IMR-90 (cell line): Measurements from ENCODE around the gene IVL. TPM values are rescaled to one million over a fixed set of nuclear protein-coding genes. Genes with fewer than 3 reads are reported as not detected.

Experiments
- ATAC-seq: fragments of 200-7000 bp; cut with Tn5 transposase; 2 replicates; pipeline ENCODE4 v1.9.1; 2020; ENCODE audit warnings: low read depth, mild to moderate bottlenecking, moderate library complexity
- BruUV-seq: library from RNA; stranded (reverse); fragments of 400-500 nt; replicated peaks from 2 replicates; lab custom pipeline; 2021; lab: Mats Ljungman, UMichigan
- CTCF ChIA-PET: fragments of 300-600 bp; formaldehyde crosslinking; extraction: SDS; loops from one replicate; lab custom pipeline; 2021; ENCODE audit warnings: antibody characterized with exemption; lab: Yijun Ruan, JAX
- POLR2A ChIA-PET: fragments of 300-600 bp; sonication (Branson Sonifier 250); formaldehyde crosslinking; loops from one replicate; lab custom pipeline; 2022; ENCODE audit warnings: antibody characterized with exemption; ENCODE audit not compliant: unreplicated experiment; lab: Charles Lee
- DNase-seq: peaks from one replicate; pipeline ENCODE4 v3.0.0; 2013
- H2AFZ ChIP-seq: replicated peaks from 2 replicates; pipeline ENCODE3; 2013; ENCODE audit warnings: low read length, mild to moderate bottlenecking; ENCODE audit not compliant: poor library complexity
- H2AK5ac ChIP-seq: 2 replicates; pipeline ENCODE4 v1.6.1; 2013; ENCODE audit warnings: low read depth, low read length, inconsistent platforms
- H2AK9ac ChIP-seq: replicated peaks from 2 replicates; pipeline ENCODE3; 2013; ENCODE audit warnings: mild to moderate bottlenecking, low read depth, low read length, moderate library complexity; ENCODE audit not compliant: poor library complexity
- H2BK120ac ChIP-seq: 2 replicates; pipeline ENCODE4 v1.6.1; 2013; ENCODE audit warnings: low read depth, low read length, inconsistent platforms
- H2BK15ac ChIP-seq: 3 replicates; pipeline ENCODE4 v1.6.1; 2013; ENCODE audit warnings: low read depth, low read length, inconsistent platforms
- H2BK20ac ChIP-seq: 2 replicates; pipeline ENCODE4 v1.6.1; 2013; ENCODE audit warnings: low read depth, mild to moderate bottlenecking, inconsistent platforms, low read length, moderate library complexity
- H2BK5ac ChIP-seq: 2 replicates; pipeline ENCODE4 v1.6.1; 2013; ENCODE audit warnings: mild to moderate bottlenecking, low read depth, low read length, inconsistent platforms; ENCODE audit not compliant: poor library complexity, severe bottlenecking
- H3K14ac ChIP-seq: replicated peaks from 2 replicates; pipeline ENCODE4 v1.6.1; 2013; ENCODE audit warnings: low read depth, low read length, inconsistent platforms
- H3K18ac ChIP-seq: 2 replicates; pipeline ENCODE4 v1.6.1; 2013; ENCODE audit warnings: low read depth, low read length, control low read depth
- H3K23ac ChIP-seq: 2 replicates; pipeline ENCODE4 v1.6.1; 2013; ENCODE audit warnings: low read depth, low read length, inconsistent platforms
- H3K27ac ChIP-seq: 2 replicates; pipeline ENCODE4 v1.5.1; 2013; ENCODE audit warnings: mild to moderate bottlenecking, control low read depth, low read length; ENCODE audit not compliant: insufficient read depth
- H3K27me3 ChIP-seq: 2 replicates; pipeline ENCODE4 v1.6.1; 2013; ENCODE audit warnings: low read length; ENCODE audit not compliant: control insufficient read depth, insufficient read depth
- H3K36me3 ChIP-seq: 2 replicates; pipeline ENCODE4 v1.6.1; 2013; ENCODE audit warnings: low read length, mixed read lengths; ENCODE audit not compliant: control insufficient read depth, insufficient read depth
- H3K4ac ChIP-seq: 2 replicates; pipeline ENCODE4 v1.6.1; 2013; ENCODE audit warnings: low read depth, low read length, inconsistent platforms
- H3K4me1 ChIP-seq: 2 replicates; pipeline ENCODE4 v1.6.1; 2013; ENCODE audit warnings: low read length, mixed read lengths; ENCODE audit not compliant: control insufficient read depth, insufficient read depth
- H3K4me2 ChIP-seq: 2 replicates; pipeline ENCODE4 v1.6.1; 2013; ENCODE audit warnings: low read depth, mild to moderate bottlenecking, control low read depth, low read length, moderate library complexity
- H3K4me3 ChIP-seq: 2 replicates; pipeline ENCODE4 v1.5.1; 2013; ENCODE audit warnings: low read depth, mild to moderate bottlenecking, control low read depth, low read length, moderate library complexity; ENCODE audit not compliant: insufficient read depth
- H3K56ac ChIP-seq: 2 replicates; pipeline ENCODE4 v1.6.1; 2013; ENCODE audit warnings: low read length, inconsistent platforms; ENCODE audit not compliant: insufficient read depth; ENCODE audit errors: extremely low read depth
- H3K79me1 ChIP-seq, 2 experiments: 2 replicates each; pipeline ENCODE4 v1.6.1; 2013; ENCODE audit warnings: low read length in 2 of 2, inconsistent platforms in 1 of 2, low read depth in 1 of 2
- H3K9ac ChIP-seq: 2 replicates; pipeline ENCODE4 v1.6.1; 2013; ENCODE audit warnings: low read depth, low read length, control low read depth
- H3K9me1 ChIP-seq: 2 replicates; pipeline ENCODE4 v1.6.1; 2013; ENCODE audit warnings: low read length, inconsistent platforms; ENCODE audit not compliant: insufficient read depth
- H3K9me3 ChIP-seq: 2 replicates; pipeline ENCODE4 v1.6.1; 2013; ENCODE audit warnings: low read length; ENCODE audit not compliant: control insufficient read depth, insufficient read depth
- H4K20me1 ChIP-seq: 2 replicates; pipeline ENCODE4 v1.6.1; 2013; ENCODE audit warnings: low read length, inconsistent platforms; ENCODE audit not compliant: insufficient read depth
- H4K5ac ChIP-seq: 2 replicates; pipeline ENCODE4 v1.6.1; 2013; ENCODE audit warnings: mild to moderate bottlenecking, low read depth, low read length, control low read depth
- H4K8ac ChIP-seq, 2 experiments: 2 replicates each; pipeline ENCODE4 v1.6.1; 2013; ENCODE audit warnings: low read depth in 2 of 2, low read length in 2 of 2, control low read depth in 1 of 2, inconsistent platforms in 1 of 2
- H4K91ac ChIP-seq: 2 replicates; pipeline ENCODE4 v1.6.1; 2013; ENCODE audit warnings: low read depth, low read length, inconsistent platforms; ENCODE audit not compliant: insufficient read depth
- BHLHE40 ChIP-seq: fragments of 150-350 bp; IDR thresholded peaks from 2 replicates; pipeline ENCODE4 v1.6.1; 2016; ENCODE audit warnings: mild to moderate bottlenecking, low read depth, low read length
- CEBPB ChIP-seq: IDR thresholded peaks from 2 replicates; pipeline ENCODE4 v1.6.1; 2012; ENCODE audit warnings: low read depth, low read length, improper control_type of control experiment
- CHD1 ChIP-seq: IDR thresholded peaks from 2 replicates; pipeline ENCODE4 v1.6.1; 2012; ENCODE audit warnings: low read depth, low read length, improper control_type of control experiment
- FOS ChIP-seq: fragments of 150-350 bp; IDR thresholded peaks from 2 replicates; pipeline ENCODE4 v1.6.1; 2016; ENCODE audit warnings: low read depth, low read length
- MAFK ChIP-seq: IDR thresholded peaks from 2 replicates; pipeline ENCODE4 v1.6.1; 2012; ENCODE audit warnings: low read depth, low read length, improper control_type of control experiment
- MAZ ChIP-seq: IDR thresholded peaks from 2 replicates; pipeline ENCODE4 v1.6.1; 2012; ENCODE audit warnings: low read depth, mild to moderate bottlenecking, low read length, improper control_type of control experiment, moderate library complexity, borderline replicate concordance
- MXI1 ChIP-seq: IDR thresholded peaks from 2 replicates; pipeline ENCODE4 v1.6.1; 2012; ENCODE audit warnings: low read depth, mild to moderate bottlenecking, low read length, moderate library complexity, borderline replicate concordance
- NFE2L2 ChIP-seq: fragments of 150-350 bp; IDR thresholded peaks from 2 replicates; pipeline ENCODE4 v1.6.1; 2016; ENCODE audit warnings: low read depth, mild to moderate bottlenecking, low read length
- POLR2A ChIP-seq: IDR thresholded peaks from 2 replicates; pipeline ENCODE4 v1.6.1; 2012; ENCODE audit warnings: mild to moderate bottlenecking, low read depth, low read length
- RCOR1 ChIP-seq: IDR thresholded peaks from 2 replicates; pipeline ENCODE4 v1.6.1; 2012; ENCODE audit warnings: mild to moderate bottlenecking, low read length, improper control_type of control experiment; ENCODE audit not compliant: insufficient replicate concordance
- RFX5 ChIP-seq: IDR thresholded peaks from 2 replicates; pipeline ENCODE4 v1.8.0; 2012; ENCODE audit warnings: low read depth, mild to moderate bottlenecking, low read length, moderate library complexity
- SMC3 ChIP-seq: fragments of 150-350 bp; IDR thresholded peaks from 2 replicates; pipeline ENCODE4 v1.6.1; 2016; ENCODE audit warnings: low read depth, mild to moderate bottlenecking, antibody characterized with exemption, low read length, moderate library complexity
- WGBS, 2 experiments: methylation state at CpG; one replicate each; pipeline versions ENCODE4 v1.1.5 to v1.1.7; 2013; ENCODE audit warnings: missing lambda C conversion rate in 2 of 2; ENCODE audit not compliant: insufficient read length in 1 of 2; ENCODE audit errors: extremely low coverage in 2 of 2; 5-methylcytosine and 5-hydroxymethylcytosine counted together
- dilution Hi-C: fragments of 300-500 bp; cut with HindIII; formaldehyde crosslinking; loops from one replicate; pipeline ENCODE4 v1.14.3; 2018; ENCODE audit warnings: low sequenced_read_pairs; ENCODE audit not compliant: unreplicated experiment
- in situ Hi-C: fragments of 300-500 bp; cut with MboI; formaldehyde crosslinking; loops from 3 replicates; pipeline ENCODE4 v1.14.3; 2019; ENCODE audit warnings: low sequenced_read_pairs, inconsistent platforms, mixed read lengths
- intact Hi-C: fragments of 100-400 bp; cut with micrococcal nuclease; formaldehyde crosslinking; loops from 2 replicates; pipeline ENCODE4 v1.10.0; 2022
- polyA plus RNA-seq, 3 experiments: library from polyadenylated mRNA; depleted of rRNA; stranded (reverse); fragments of >200 nt; gene quantifications; 2 replicates each; pipeline ENCODE4 v1.2.3, GENCODE V29; 2012; ENCODE audit warnings: low replicate concordance in 1 of 3
- total RNA-seq: library from RNA; depleted of rRNA; stranded (reverse); fragments of >200 nt; gene quantifications from 2 replicates; pipeline ENCODE4 v1.2.3, GENCODE V29; 2012
- TF ChIP-seq, protein P1 (sequence below): fragments of 150-350 bp; IDR thresholded peaks from 2 replicates; pipeline ENCODE4 v1.6.1; 2017; ENCODE audit warnings: mild to moderate bottlenecking, antibody characterized with exemption, low read length, low read depth
- TF ChIP-seq, protein P2 (sequence below): fragments of 150-350 bp; IDR thresholded peaks from 2 replicates; pipeline ENCODE4 v1.6.1; 2016; ENCODE audit warnings: low read depth, mild to moderate bottlenecking, low read length, moderate library complexity, borderline replicate concordance

IVL gene
- total and polyA plus RNA-seq, 2 of the 4 experiments (the other 2 are of a cell fraction): not detected

GRCh38 chr1:152946248-152946647 lies 37.9 kb downstream of the IVL start:
- H3K18ac ChIP-seq: no peak overlapping the region
- no peak overlapping the region for H2AK9ac ChIP-seq
- ATAC-seq: no peak
- TF ChIP-seq MAFK: no peak
- TF ChIP-seq CHD1: no peak
- no peak for TF ChIP-seq RCOR1
- TF ChIP-seq CEBPB: no peak
- no peak for TF ChIP-seq POLR2A
- no peak for TF ChIP-seq NFE2L2
- no peak for TF ChIP-seq SMC3
- TF ChIP-seq, protein P1, sequence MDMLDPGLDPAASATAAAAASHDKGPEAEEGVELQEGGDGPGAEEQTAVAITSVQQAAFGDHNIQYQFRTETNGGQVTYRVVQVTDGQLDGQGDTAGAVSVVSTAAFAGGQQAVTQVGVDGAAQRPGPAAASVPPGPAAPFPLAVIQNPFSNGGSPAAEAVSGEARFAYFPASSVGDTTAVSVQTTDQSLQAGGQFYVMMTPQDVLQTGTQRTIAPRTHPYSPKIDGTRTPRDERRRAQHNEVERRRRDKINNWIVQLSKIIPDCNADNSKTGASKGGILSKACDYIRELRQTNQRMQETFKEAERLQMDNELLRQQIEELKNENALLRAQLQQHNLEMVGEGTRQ: no peak
- TF ChIP-seq BHLHE40: no peak
- TF ChIP-seq RFX5: no peak
- TF ChIP-seq, protein P2, sequence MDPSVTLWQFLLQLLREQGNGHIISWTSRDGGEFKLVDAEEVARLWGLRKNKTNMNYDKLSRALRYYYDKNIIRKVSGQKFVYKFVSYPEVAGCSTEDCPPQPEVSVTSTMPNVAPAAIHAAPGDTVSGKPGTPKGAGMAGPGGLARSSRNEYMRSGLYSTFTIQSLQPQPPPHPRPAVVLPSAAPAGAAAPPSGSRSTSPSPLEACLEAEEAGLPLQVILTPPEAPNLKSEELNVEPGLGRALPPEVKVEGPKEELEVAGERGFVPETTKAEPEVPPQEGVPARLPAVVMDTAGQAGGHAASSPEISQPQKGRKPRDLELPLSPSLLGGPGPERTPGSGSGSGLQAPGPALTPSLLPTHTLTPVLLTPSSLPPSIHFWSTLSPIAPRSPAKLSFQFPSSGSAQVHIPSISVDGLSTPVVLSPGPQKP: no peak
- TF ChIP-seq MXI1: no peak
- no peak for TF ChIP-seq FOS
- no peak for TF ChIP-seq MAZ
- H4K91ac ChIP-seq: no peak overlapping the region
- no peak overlapping the region for H2BK20ac ChIP-seq
- no peak overlapping the region for H3K14ac ChIP-seq
- no CpG with 5 or more reads among the region's 3 CpGs for WGBS, 2 experiments
- H3K9me1 ChIP-seq: no peaks in the 10 kb centered on the region
- H3K9me3 ChIP-seq: no peaks in the 10 kb centered on the region; the same call in 1 of the 2 replicates
- H4K8ac ChIP-seq: no peak overlapping the region
- in situ Hi-C loops (no loop called here), dilution Hi-C loops (no loop called here), intact Hi-C loops (no loop called here)
- H3K23ac ChIP-seq: no peak overlapping the region
- no peak overlapping the region for H3K9ac ChIP-seq
- ChIA-PET POLR2A (no interaction called here), CTCF (no interaction called here)
- H2AFZ ChIP-seq: no peak overlapping the region
- no peak for DNase-seq
- H4K20me1 ChIP-seq: no peaks in the 10 kb centered on the region
- H3K4ac ChIP-seq: no peak overlapping the region
- H2BK15ac ChIP-seq: no peak overlapping the region
- H3K56ac ChIP-seq: no peak overlapping the region
- H3K4me1 ChIP-seq: no peaks in the 10 kb centered on the region
- H2AK5ac ChIP-seq: no peak overlapping the region
- no peak overlapping the region for H3K27ac ChIP-seq
- no peak overlapping the region for H4K5ac ChIP-seq
- no peaks in the 10 kb centered on the region for H3K79me1 ChIP-seq
- H2BK5ac ChIP-seq: no peak overlapping the region
- no peak overlapping the region for H3K4me3 ChIP-seq
- H3K27me3 ChIP-seq: no peaks in the 10 kb centered on the region
- H2BK120ac ChIP-seq: no peak overlapping the region
- H3K36me3 ChIP-seq: no peaks in the 10 kb centered on the region
- no TSS peak for BruUV-seq
- no peak overlapping the region for H3K4me2 ChIP-seq
